HL-60/S4 (cell line): ENCODE results near the gene CDH13.

Experiments
- in situ Hi-C: fragments of 300-500 bp; cut with MboI; formaldehyde crosslinking; loops from 2 replicates; pipeline ENCODE4 v1.14.3; 2022; ENCODE audit warnings: low sequenced_read_pairs

The CDH13 gene

GRCh38 chr16:83768986-83769385 is 1142.2 kb downstream of the CDH13 start:
- in situ Hi-C loops, result no loop called here

DNA sequence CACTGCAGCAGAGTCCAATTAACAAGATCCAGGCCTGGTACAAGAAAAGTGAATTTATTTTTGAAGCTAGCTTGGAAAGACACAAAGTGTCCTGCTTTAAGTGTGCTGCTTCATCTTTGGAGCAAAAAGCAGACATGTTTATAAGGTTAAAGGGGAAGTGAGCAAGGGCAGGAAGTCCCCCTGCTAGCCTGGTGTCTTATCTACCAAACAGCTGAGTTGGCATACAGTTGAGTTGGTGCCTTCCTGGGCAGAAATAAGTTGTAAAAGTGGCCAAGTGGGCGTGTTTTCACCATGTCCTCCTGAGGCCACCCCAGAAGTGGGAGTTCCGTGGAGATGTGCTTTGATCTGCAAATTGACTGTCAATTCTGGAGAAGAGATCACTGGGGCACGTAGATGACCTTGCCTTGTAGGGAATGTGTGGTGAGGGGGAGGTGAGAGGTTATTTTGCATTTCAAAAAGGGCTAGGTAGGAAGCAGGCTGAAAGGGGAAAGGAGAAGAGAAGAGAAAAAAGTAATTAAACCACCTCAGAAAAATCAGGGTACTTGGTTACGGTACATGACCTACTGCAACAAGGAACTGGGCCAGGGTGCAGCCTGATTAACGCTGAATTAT is 1142.7 kb downstream of the CDH13 start:
- in situ Hi-C loops, result no loop called here

DNA sequence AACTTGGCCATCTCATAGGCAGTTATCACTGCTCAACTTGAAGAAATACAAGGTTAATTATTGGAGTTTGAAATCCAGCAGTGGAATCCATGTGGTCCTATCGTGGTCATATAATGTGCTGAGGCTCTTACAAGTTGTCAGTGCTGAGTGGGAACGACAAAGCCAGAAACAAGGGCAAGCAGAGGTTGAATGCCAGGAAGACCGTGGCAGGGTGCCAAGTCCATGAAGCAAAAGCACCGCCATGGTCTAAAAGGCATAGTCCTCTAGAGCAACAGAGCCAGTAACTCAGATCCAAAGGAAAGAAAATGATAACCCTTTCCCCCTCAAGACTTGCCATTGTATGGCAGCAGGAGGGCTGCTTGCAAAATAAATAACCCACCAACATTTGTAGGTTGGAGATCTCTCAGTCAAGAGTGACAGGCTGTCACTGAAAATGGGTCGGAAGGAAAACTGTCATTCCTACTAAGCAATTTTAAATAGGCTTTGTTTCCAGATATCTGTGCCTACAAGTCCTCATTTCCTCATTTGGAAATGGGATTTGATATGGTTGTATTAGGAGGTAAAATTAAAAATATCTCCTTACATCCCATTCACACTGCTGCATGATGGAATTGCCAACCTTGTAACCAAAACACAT is 1144.7 kb downstream of the CDH13 start:
- in situ Hi-C loops, result no loop called here

DNA sequence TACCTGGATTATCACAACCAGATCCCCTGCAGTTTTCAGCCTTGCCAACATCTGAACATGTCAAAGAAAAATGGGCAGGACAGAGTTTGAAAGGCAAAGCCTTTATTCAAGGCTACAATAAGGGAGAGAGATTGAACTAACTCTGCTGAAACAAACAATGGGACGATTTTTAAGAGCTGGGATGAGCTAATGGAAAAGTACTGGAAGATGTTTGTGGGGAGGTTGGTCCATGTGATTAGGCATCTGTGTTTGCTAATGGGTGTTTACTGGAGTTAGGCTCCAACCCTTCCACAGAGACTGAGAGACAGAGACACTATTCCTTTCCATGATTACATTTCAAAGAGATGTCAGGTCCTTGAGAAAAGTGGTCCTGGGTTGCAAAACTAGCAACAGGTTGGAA is 1146.0 kb downstream of the CDH13 start:
- in situ Hi-C loops, result no loop called here

DNA sequence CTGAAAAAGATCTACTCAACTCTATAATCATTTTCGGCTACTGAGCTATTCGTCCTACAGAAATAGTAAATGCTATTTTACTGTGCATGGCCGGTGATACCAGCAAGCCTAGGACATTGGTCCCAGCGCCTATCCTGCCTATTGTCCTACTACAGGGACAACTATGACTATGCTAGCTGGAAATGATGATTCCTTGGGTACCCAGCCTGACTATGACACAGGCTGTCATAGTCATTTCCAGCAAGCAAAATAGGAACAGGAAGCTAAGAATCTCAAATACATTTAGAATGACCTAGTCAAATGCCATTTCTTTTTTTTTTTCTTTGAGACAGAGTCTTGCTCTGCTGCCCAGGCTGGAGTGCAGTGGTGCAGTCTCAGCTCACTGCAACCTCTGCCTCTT is 1147.3 kb downstream of the CDH13 start:
- in situ Hi-C loops, result no loop called here

DNA sequence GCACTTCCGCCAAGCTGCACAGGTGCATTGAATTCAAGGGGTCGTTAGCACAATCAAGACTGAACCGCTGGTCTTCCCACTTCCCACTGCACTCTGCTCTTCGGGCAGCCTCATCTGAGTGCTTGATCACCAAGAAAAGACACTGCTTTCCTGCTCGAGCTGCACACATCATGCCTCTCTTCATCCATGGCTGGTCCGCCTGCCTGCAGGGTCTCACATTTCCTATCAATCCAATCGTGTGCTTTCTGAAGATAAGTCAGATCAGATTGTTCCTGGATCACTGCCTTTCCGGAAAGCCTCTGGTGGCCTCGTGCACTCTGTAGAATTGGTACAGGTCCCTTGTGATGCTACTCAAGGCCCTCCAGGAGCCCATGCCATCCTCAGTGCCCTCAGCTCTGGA is 1150.2 kb downstream of the CDH13 start:
- in situ Hi-C loops, result no loop called here

GRCh38 chr16:83779886-83780285 is 1153.1 kb downstream of the CDH13 start:
- in situ Hi-C loops, result no loop called here

- in situ Hi-C loops, result no loop called here
These were observed 1158.7 kb downstream of the CDH13 start for GRCh38 chr16:83785455-83785854.

DNA sequence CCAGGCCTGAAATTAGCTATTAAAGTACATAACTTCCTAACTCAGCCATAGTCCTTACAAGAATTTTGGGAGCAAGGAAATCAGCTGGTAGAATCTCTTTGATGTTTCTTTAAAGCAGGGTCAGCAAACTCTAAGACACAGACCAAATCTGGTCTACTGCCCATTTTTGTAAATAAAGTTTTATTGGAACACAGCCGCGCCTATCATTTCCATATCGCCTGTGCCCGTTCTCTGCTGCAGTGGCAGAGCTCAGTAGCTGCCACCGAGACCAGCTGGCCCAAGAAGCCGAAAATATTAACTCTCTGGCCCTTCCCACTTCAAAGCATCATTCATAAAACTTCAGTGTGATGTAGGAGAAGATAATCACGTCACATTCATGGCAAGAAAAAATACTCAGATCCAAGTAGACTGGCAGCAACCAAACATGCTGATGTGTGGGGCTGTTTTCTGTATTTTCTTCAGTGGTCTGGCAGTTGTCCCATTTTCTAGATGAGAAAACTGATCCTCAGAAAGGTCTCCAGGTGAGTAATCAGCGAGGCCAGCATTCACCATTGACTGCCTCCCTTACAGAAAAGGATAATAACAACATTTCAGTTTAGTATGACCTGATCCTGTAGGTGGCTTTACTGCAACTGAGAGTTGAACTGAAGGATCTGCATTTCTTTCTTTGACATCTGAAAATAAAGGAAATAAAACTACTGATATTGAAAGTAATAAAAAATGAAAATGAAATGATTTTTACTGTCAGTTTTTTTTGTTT is 1163.1 kb downstream of the CDH13 start:
- in situ Hi-C loops, result no loop called here

DNA sequence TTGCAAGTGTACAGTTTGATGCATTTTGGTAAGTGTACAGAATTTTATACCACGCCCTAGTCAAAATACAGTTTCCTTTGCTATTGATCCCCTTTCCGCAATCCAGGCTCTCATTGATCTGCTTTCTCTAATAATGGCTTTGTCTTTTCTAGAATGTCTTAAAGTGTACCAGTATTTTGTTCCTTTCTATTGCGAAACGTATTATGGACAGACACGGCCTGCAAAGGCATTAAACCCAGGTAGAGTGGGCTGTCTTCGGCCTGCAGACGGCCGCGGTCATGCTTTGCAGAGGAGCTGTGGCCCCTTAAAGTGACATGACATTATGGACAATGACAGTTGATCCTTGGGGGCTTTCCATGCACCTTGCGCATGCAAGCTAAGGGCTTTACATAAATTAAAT is 1165.1 kb downstream of the CDH13 start:
- in situ Hi-C loops, result no loop called here

GRCh38 chr16:83792391-83792790 is 1165.6 kb downstream of the CDH13 start:
- in situ Hi-C loops, result no loop called here

GRCh38 chr16:83793179-83793578 is 1166.4 kb downstream of the CDH13 start:
- in situ Hi-C loops, result no loop called here

GRCh38 chr16:83794860-83795554 is 1168.2 kb downstream of the CDH13 start:
- in situ Hi-C loops, result no loop called here

- in situ Hi-C loops, result no loop called here
These were observed 1170.2 kb downstream of the CDH13 start for GRCh38 chr16:83797013-83797412.

DNA sequence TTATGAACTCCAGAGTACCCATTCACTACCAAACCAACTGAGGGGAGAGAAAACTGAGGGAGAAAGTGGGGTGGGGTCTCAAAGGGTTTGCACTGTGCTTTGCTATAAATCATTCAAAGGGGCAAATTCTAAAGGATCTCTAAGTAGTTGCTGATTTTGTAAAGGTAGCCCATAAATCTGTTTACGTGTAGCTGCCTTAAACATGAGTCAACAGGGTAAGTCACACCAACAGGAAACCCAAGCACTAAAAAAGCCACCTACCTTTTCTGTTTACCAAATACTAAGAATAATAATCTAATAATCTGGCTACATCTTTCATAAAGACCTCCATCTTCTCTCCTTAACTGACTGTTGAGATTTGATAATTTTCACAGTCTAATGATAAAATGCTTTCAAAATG is 1172.6 kb downstream of the CDH13 start:
- in situ Hi-C loops, result no loop called here

- in situ Hi-C loops, result no loop called here
These were observed 1175.4 kb downstream of the CDH13 start for GRCh38 chr16:83802135-83802534.

DNA sequence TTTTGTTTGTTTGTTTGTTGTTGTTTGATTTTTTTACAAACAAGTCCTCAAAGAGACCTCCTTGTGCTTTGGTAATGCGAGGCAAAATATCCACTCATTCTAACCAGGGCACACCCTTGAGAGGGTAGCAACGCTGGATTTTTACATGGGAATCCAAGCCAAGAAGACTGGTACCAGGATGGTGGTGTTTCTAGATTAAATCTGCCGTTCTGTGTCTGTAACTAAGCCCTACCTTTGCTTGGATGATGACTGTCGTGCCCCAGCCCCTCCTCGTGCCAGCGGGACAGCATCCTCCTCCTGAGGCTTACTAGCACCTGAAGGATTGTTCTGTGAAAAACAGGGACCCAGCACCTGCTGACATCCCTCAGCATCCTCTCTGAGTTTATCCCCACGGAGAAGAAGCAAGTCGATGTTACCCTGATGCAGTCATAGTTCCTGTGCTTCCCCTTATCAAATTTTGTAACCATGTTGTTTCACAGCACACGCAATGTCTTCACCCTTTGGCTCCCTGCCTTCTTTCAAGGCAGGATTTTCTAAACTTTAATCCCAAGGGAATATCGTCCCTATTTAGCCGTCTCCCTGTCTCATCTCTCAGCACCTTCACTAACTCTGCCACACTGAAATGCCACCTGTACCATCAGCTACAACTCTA is 1175.9 kb downstream of the CDH13 start:
- in situ Hi-C loops, result no loop called here

- in situ Hi-C loops, result no loop called here
These were observed 1177.0 kb downstream of the CDH13 start for GRCh38 chr16:83803811-83804210.

DNA sequence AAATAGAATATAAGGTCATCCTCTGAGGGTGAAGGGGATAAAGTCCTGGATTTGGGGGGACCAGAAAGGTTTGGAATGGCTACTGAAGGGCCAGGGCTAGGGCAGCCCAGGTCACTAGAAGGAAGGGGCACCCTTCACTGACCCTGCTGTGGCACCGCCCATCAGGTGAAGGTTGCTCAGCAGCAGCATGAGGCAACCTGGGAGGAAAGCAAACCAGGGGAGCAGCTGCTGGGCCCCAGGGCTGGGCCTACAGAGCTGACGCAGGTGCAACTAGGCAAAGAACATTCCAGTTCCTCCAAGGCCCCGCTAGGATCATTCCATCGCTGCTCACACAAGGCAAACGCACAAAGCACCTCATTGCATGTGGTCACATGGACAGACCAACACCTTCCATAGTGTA is 1177.6 kb downstream of the CDH13 start:
- in situ Hi-C loops, result no loop called here

- in situ Hi-C loops, result no loop called here
These were observed 1179.3 kb downstream of the CDH13 start for GRCh38 chr16:83806036-83806435.

DNA sequence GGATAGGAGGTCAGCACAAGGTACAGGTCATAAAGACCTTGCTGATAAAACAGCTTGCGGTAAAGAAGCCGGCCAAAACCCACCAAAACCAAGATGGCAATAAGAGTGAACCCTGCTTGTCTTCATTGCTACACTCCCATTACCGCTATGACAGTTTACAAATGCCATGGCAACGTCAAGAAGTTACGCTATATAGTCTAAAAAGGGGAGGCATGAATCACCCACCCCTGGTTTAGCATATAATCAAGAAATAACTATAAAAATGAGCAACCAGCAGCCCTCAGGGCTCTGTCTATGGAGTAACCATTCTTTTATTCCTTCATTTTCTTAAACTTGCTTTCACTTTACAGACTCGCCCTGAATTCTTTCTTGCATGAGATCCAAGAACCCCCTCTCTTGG is 1180.0 kb downstream of the CDH13 start:
- in situ Hi-C loops, result no loop called here
